Endodermal cell (in vitro differentiated cells): ENCODE results near the gene SLK. TPM values are rescaled to one million over a fixed set of nuclear protein-coding genes. Genes with fewer than 3 reads are reported as not detected.
A peak's percentile ranks its signal among the peaks of the same experiment; 100 is the strongest.

Experiments used
- DNase-seq: peaks from one replicate; pipeline ENCODE4 v3.0.0-alpha.2; 2017
- H3K27ac ChIP-seq: 2 replicates; pipeline ENCODE4 v1.5.1; 2013; ENCODE audit warnings: mild to moderate bottlenecking, low read depth, low read length, moderate library complexity
- H3K27me3 ChIP-seq: 2 replicates; pipeline ENCODE4 v1.6.1; 2013; ENCODE audit warnings: mild to moderate bottlenecking, low read length, moderate library complexity; ENCODE audit not compliant: insufficient read depth, control insufficient read depth, poor library complexity, severe bottlenecking
- H3K36me3 ChIP-seq: 2 replicates; pipeline ENCODE4 v1.7.0; 2013; ENCODE audit warnings: mild to moderate bottlenecking, low read length, moderate library complexity; ENCODE audit not compliant: control insufficient read depth, insufficient read depth
- H3K4me1 ChIP-seq: one replicate; pipeline ENCODE4 v1.7.0; 2013; ENCODE audit warnings: low read length; ENCODE audit not compliant: control insufficient read depth, insufficient read depth
- H3K4me3 ChIP-seq: 2 replicates; pipeline ENCODE4 v1.5.1; 2013; ENCODE audit warnings: mild to moderate bottlenecking, low read length, moderate library complexity
- H3K9ac ChIP-seq: 2 replicates; pipeline ENCODE4 v1.6.1; 2013; ENCODE audit warnings: mild to moderate bottlenecking, low read length, moderate library complexity; ENCODE audit not compliant: poor library complexity, severe bottlenecking; ENCODE audit errors: extremely low read depth
- H3K9me3 ChIP-seq: 2 replicates; pipeline ENCODE4 v1.6.1; 2013; ENCODE audit warnings: mild to moderate bottlenecking, low read length, moderate library complexity; ENCODE audit not compliant: control insufficient read depth
- H3K27ac Mint-ChIP-seq: 2 replicates; pipeline ENCODE4 v1.8.0; 2020; ENCODE audit warnings: mixed read lengths
- H3K27me3 Mint-ChIP-seq: 2 replicates; pipeline ENCODE4 v1.8.0; 2021; ENCODE audit warnings: mild to moderate bottlenecking, mixed read lengths; ENCODE audit not compliant: insufficient read depth
- H3K36me3 Mint-ChIP-seq: 2 replicates; pipeline ENCODE4 v1.8.0; 2020; ENCODE audit warnings: low read depth, mixed read lengths
- H3K4me1 Mint-ChIP-seq: 2 replicates; pipeline ENCODE4 v1.8.0; 2020; ENCODE audit warnings: mixed read lengths
- H3K4me3 Mint-ChIP-seq: 2 replicates; pipeline ENCODE4 v1.8.0; 2020; ENCODE audit warnings: mild to moderate bottlenecking, moderate library complexity, mixed read lengths
- H3K9me3 Mint-ChIP-seq: 2 replicates; pipeline ENCODE4 v1.8.0; 2020; ENCODE audit warnings: mild to moderate bottlenecking, mixed read lengths
- WGBS, 2 experiments: methylation state at CpG; one replicate each; pipeline versions ENCODE4 v1.1.5 to v1.1.7; 2013; ENCODE audit warnings: missing lambda C conversion rate in 2 of 2, mixed read lengths in 1 of 2; ENCODE audit not compliant: insufficient coverage in 1 of 2, insufficient read length in 1 of 2; 5-methylcytosine and 5-hydroxymethylcytosine counted together
- total RNA-seq, 2 donors: library from RNA; stranded (reverse); fragmentation: NEBNext Ultra II Directional in 1 of 2; extraction: Animal tissue kit (Norgen Biotek cat#: 25700) in 1 of 2; gene quantifications; 2 replicates in 1 of 2; 3 replicates in 1 of 2; pipeline ENCODE4 v1.2.1, GENCODE V29; 2021
- TF ChIP-seq, protein P1 (sequence below): fragments of 200-600 bp; sonication (generic); conservative IDR thresholded peaks from 2 replicates; pipeline ENCODE4 v1.5.0; 2021; ENCODE audit warnings: antibody characterized with exemption, mild to moderate bottlenecking

The SLK gene
- total RNA-seq, 2 donors from 2014 or later = 23.4 to 32.9 TPM

GRCh38 chr10:104002911-104003310, 36.0 kb downstream of the SLK start:
- no peak overlapping the region for H3K9ac ChIP-seq
- Mint-ChIP-seq H3K4me1 (no peaks in the 10 kb centered on the region), H3K27me3 (no peaks in the 10 kb centered on the region), H3K4me3 (no peak overlapping the region), H3K36me3 (peaks cover 32% of the 10 kb centered on the region), H3K9me3 (no peaks in the 10 kb centered on the region), H3K27ac (no peak overlapping the region)
- H3K9me3 ChIP-seq = no peaks in the 10 kb centered on the region
- no peak overlapping the region for H3K4me3 ChIP-seq
- H3K36me3 ChIP-seq = peaks cover 74% of the 10 kb centered on the region
- H3K27me3 ChIP-seq = no peaks in the 10 kb centered on the region
- no peak for DNase-seq
- no peaks in the 10 kb centered on the region for H3K4me1 ChIP-seq
- H3K27ac ChIP-seq = no peak overlapping the region
- TF ChIP-seq, protein P1, sequence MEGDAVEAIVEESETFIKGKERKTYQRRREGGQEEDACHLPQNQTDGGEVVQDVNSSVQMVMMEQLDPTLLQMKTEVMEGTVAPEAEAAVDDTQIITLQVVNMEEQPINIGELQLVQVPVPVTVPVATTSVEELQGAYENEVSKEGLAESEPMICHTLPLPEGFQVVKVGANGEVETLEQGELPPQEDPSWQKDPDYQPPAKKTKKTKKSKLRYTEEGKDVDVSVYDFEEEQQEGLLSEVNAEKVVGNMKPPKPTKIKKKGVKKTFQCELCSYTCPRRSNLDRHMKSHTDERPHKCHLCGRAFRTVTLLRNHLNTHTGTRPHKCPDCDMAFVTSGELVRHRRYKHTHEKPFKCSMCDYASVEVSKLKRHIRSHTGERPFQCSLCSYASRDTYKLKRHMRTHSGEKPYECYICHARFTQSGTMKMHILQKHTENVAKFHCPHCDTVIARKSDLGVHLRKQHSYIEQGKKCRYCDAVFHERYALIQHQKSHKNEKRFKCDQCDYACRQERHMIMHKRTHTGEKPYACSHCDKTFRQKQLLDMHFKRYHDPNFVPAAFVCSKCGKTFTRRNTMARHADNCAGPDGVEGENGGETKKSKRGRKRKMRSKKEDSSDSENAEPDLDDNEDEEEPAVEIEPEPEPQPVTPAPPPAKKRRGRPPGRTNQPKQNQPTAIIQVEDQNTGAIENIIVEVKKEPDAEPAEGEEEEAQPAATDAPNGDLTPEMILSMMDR = no peak
- WGBS, 2 experiments = 90 to 97% methylated on average over 1 of the region's 1 CpG

GRCh38 chr10:104005172-104005863, 38.4 kb downstream of the SLK start:
- Histone ChIP-seq H3K4me3 (no peak overlapping the region), H3K36me3 (peaks cover 72% of the 10 kb centered on the region), H3K27ac (no peak overlapping the region), H3K27me3 (no peaks in the 10 kb centered on the region), H3K4me1 (no peaks in the 10 kb centered on the region), H3K9me3 (no peaks in the 10 kb centered on the region), H3K9ac (no peak overlapping the region)
- TF ChIP-seq, protein P1 = no peak
- H3K9me3 Mint-ChIP-seq = no peaks in the 10 kb centered on the region
- no peak for DNase-seq
- WGBS, 2 experiments = 85 to 92% methylated on average over 3 to 8 of the region's 8 CpGs
- H3K4me3 Mint-ChIP-seq = no peak overlapping the region
- H3K27ac Mint-ChIP-seq = peak overlapping the region; percentile 40
- H3K36me3 Mint-ChIP-seq = peaks cover 29% of the 10 kb centered on the region
- H3K27me3 Mint-ChIP-seq = no peaks in the 10 kb centered on the region
- H3K4me1 Mint-ChIP-seq = no peaks in the 10 kb centered on the region

DNA sequence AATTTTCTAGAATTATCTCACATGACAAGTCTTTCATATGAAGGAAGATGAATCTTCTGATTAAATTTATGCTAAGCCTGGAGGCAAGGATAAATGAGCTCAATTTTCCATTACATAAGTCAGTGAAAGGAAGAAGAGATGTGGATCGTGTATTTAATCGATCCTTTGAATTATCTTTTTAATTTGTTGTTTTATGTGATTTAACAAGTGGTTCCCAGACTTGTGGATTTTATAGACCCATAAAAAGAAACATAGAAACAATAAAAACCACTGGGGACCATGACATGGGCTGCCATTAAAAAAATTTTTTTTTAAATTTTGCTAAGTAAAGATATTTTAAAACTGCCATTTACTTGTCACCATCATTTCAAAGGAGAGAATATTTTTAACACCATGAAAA, 45.0 kb downstream of the SLK start:
- no peak overlapping the region for H3K27ac Mint-ChIP-seq
- H3K9me3 ChIP-seq = no peaks in the 10 kb centered on the region
- H3K36me3 Mint-ChIP-seq = peaks cover 13% of the 10 kb centered on the region
- no peaks in the 10 kb centered on the region for H3K27me3 Mint-ChIP-seq
- no peak overlapping the region for H3K4me3 ChIP-seq
- TF ChIP-seq, protein P1 = no peak
- H3K27me3 ChIP-seq = no peaks in the 10 kb centered on the region
- no peak overlapping the region for H3K4me3 Mint-ChIP-seq
- no peaks in the 10 kb centered on the region for H3K4me1 Mint-ChIP-seq
- H3K9ac ChIP-seq = no peak overlapping the region
- no peaks in the 10 kb centered on the region for H3K4me1 ChIP-seq
- no peaks in the 10 kb centered on the region for H3K9me3 Mint-ChIP-seq
- 96% methylated on average over 2 of the region's 2 CpGs; no CpG with 5 or more reads in 1 of the 2 experiments for WGBS, 2 experiments
- H3K27ac ChIP-seq = no peak overlapping the region
- no peak for DNase-seq
- H3K36me3 ChIP-seq = peaks cover 43% of the 10 kb centered on the region
